HUES48 (cell line): ENCODE data around the gene XPNPEP3.
"Not testable (repeated sequence)": the region's sequence is repeated elsewhere in the genome, so short reads cannot be mapped to it uniquely, and the experiment has no call there.

Source experiments
- H3K27ac ChIP-seq: one replicate; pipeline ENCODE4 v1.7.0; 2013; ENCODE audit warnings: low read depth, low read length, inconsistent platforms
- H3K27me3 ChIP-seq: 2 replicates; pipeline ENCODE4 v1.6.1; 2013; ENCODE audit warnings: mild to moderate bottlenecking, low read length; ENCODE audit not compliant: control insufficient read depth, insufficient read depth
- H3K36me3 ChIP-seq: 2 replicates; pipeline ENCODE4 v1.6.1; 2013; ENCODE audit warnings: low read length; ENCODE audit not compliant: control insufficient read depth, insufficient read depth
- H3K4me1 ChIP-seq: 2 replicates; pipeline ENCODE4 v1.6.1; 2013; ENCODE audit warnings: mild to moderate bottlenecking, low read length; ENCODE audit not compliant: control insufficient read depth, insufficient read depth
- H3K4me3 ChIP-seq: 2 replicates; pipeline ENCODE4 v1.5.1; 2013; ENCODE audit warnings: mild to moderate bottlenecking, low read depth, low read length
- H3K9ac ChIP-seq: 2 replicates; pipeline ENCODE4 v1.6.1; 2013; ENCODE audit warnings: mild to moderate bottlenecking, low read depth, low read length, moderate library complexity
- H3K9me3 ChIP-seq: 2 replicates; pipeline ENCODE4 v1.6.1; 2013; ENCODE audit warnings: low read length; ENCODE audit not compliant: control insufficient read depth, insufficient read depth

XPNPEP3 gene

DNA sequence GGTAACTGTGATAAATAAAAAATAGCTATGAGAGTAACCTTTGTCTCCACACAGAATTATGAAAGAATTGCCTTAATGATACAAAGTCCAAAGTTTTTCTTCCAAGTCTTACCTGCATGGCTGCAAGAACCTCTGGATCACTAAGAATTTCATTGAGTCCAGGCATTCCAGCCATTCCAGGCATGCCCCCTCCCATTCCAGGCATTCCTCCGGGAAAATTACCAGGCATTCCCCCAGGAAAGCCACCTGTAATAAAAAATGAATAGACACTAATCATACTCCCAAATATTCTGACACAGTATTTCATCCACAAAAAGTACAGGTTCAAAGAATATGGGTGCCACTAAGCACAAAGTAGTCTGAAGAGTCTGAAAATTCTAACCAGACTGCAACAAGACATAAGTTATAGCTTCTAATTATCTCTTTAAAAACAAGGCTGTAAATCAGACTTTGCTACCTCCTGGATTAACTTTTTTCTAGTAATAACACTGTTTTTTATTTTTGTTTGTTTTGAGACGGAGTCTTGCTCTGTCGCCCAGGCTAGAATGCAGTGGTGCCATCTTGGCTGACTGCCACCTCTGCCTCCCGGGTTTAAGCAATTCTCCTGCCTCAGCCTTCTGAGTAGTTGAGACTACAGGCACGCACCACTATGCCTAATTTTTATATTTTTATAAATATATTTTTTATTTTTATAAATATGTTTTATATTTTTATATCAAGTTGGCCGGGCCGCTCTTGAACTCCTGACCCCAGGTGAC lies 29.8 kb upstream of the XPNPEP3 start:
- H3K27me3 ChIP-seq: no peaks in the 10 kb centered on the region

DNA sequence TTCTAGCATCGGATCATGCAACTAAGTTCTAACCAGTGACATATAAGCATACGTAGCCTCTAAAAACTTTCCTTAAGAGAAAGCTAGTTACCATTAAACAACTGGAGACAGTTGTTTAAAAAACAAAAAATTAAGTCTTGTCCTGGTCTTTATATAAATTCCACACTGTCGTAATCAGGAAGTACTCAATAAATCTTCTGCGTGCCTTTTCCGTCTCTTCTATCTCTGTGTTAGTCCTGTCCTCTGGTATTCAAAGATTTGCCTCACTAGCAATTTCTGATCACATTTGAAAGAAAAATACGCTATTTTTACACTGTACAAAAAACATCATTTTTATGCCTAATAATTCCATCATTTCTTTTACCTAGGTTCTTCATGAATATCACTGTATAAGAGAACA lies 27.8 kb upstream of the XPNPEP3 start:
- Histone ChIP-seq H3K9me3 (no peaks in the 10 kb centered on the region), H3K36me3 (peaks cover 87% of the 10 kb centered on the region), H3K9ac (no peak overlapping the region), H3K27me3 (no peaks in the 10 kb centered on the region), H3K4me1 (peaks cover 14% of the 10 kb centered on the region), H3K27ac (no peak overlapping the region), H3K4me3 (no peak overlapping the region)

More for the DNA sequence above, 29.8 kb upstream of the XPNPEP3 start:
- Histone ChIP-seq H3K4me3 (no peak overlapping the region; the same call in 1 of the 2 replicates), H3K4me1 (peaks cover 14% of the 10 kb centered on the region), H3K36me3 (peaks cover 89% of the 10 kb centered on the region), H3K9me3 (no peaks in the 10 kb centered on the region), H3K9ac (0 out of 2 replicates have a peak overlapping the region, but pooled peaks have one; percentile 10), H3K27ac (peak overlapping the region; percentile 49)

DNA sequence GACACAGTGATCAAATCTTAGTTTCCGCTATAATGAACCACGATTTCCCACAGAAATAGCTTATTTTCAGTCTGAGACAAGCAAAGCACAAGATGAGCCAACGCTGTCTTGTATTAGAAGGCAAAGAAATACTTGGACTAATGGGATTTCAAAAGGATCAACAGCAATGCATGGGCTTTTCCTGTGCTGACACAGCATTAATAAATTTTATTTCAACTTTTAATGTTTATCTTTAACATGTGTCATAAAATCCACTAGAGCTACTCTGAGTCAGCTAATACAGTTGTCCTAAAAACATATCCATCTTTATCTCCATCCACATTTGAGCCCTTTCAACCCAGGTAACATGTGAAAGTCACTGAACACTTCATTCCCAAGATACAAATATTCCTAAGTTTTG lies 22.3 kb upstream of the XPNPEP3 start:
- peaks cover 94% of the 10 kb centered on the region for H3K36me3 ChIP-seq
- no peaks in the 10 kb centered on the region for H3K27me3 ChIP-seq
- no peak overlapping the region for H3K27ac ChIP-seq
- H3K9me3 ChIP-seq: no peaks in the 10 kb centered on the region
- no peak overlapping the region for H3K4me3 ChIP-seq
- no peak overlapping the region for H3K9ac ChIP-seq
- no peaks in the 10 kb centered on the region for H3K4me1 ChIP-seq

- no peak overlapping the region for H3K9ac ChIP-seq
- H3K36me3 ChIP-seq: peaks cover 97% of the 10 kb centered on the region
- no peaks in the 10 kb centered on the region for H3K9me3 ChIP-seq
- H3K27me3 ChIP-seq: no peaks in the 10 kb centered on the region
- no peaks in the 10 kb centered on the region for H3K4me1 ChIP-seq
- H3K4me3 ChIP-seq: no peak overlapping the region
- H3K27ac ChIP-seq: no peak overlapping the region
Measured at GRCh38 chr22:40838486-40838885, 18.5 kb upstream of the XPNPEP3 start.

DNA sequence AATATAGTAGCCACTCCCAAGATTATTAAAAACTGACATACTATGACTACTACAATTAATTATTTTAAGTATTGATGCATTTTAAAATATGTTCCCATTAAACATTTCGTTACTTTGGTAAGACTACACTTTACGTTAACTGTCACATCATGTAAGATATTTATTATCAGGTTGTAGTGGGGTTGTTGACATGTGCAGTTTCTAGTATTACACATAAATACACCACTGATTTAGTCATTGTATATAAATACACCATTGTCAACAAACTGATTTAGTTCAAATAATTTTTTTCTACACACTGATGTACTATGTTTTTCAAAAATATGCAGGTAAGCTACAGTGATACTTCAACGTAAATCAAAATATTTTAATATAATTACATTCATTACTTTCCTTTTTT lies 12.0 kb upstream of the XPNPEP3 start:
- H3K9me3 ChIP-seq: no peaks in the 10 kb centered on the region
- H3K9ac ChIP-seq: no peak overlapping the region
- no peak overlapping the region for H3K4me3 ChIP-seq
- H3K27ac ChIP-seq: no peak overlapping the region
- H3K4me1 ChIP-seq: no peaks in the 10 kb centered on the region
- H3K36me3 ChIP-seq: peaks cover 99% of the 10 kb centered on the region
- no peaks in the 10 kb centered on the region for H3K27me3 ChIP-seq

GRCh38 chr22:40845816-40846215 lies 11.1 kb upstream of the XPNPEP3 start:
- not testable (repeated sequence) for H3K4me3 ChIP-seq
- peaks cover 99% of the 10 kb centered on the region for H3K36me3 ChIP-seq

DNA sequence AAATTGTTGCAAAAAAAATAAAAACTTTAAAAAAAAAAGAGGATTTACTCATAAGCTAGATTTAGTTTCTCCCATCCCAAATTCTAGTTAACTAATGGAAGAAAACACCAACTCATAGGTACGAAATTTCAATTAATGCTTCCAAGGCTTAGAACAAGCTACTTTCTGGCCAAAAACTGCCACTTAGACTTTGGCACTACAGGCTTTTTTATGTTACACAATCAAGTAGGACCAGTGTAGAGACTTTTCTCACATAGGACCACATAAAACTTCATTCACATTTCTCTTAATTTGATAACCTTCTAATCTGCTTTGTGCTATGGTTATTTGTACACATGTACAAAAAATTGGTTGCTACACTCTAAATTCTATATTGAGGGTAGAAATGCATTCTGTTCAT lies 3.6 kb upstream of the XPNPEP3 start:
- Histone ChIP-seq H3K27ac (no peak overlapping the region), H3K4me3 (peak overlapping the region; percentile 21; the same call in 1 of the 2 replicates), H3K4me1 (peaks cover 28% of the 10 kb centered on the region), H3K27me3 (no peaks in the 10 kb centered on the region), H3K9ac (0 out of 2 replicates have a peak overlapping the region, but pooled peaks have one; percentile 3), H3K36me3 (peaks cover 53% of the 10 kb centered on the region), H3K9me3 (no peaks in the 10 kb centered on the region)

More at GRCh38 chr22:40845816-40846215, 11.1 kb upstream of the XPNPEP3 start:
- not testable (repeated sequence) for H3K9me3 ChIP-seq, H3K4me1 ChIP-seq, H3K27me3 ChIP-seq, H3K9ac ChIP-seq, H3K27ac ChIP-seq

- Histone ChIP-seq H3K4me1 (peaks cover 28% of the 10 kb centered on the region), H3K36me3 (peaks cover 47% of the 10 kb centered on the region), H3K9me3 (no peaks in the 10 kb centered on the region), H3K27ac (no peak overlapping the region), H3K9ac (0 out of 2 replicates have a peak overlapping the region, but pooled peaks have one; percentile 4), H3K27me3 (no peaks in the 10 kb centered on the region), H3K4me3 (0 out of 2 replicates have a peak overlapping the region, but pooled peaks have one; percentile 21)
Measured at GRCh38 chr22:40853961-40854360, 3.0 kb upstream of the XPNPEP3 start.

DNA sequence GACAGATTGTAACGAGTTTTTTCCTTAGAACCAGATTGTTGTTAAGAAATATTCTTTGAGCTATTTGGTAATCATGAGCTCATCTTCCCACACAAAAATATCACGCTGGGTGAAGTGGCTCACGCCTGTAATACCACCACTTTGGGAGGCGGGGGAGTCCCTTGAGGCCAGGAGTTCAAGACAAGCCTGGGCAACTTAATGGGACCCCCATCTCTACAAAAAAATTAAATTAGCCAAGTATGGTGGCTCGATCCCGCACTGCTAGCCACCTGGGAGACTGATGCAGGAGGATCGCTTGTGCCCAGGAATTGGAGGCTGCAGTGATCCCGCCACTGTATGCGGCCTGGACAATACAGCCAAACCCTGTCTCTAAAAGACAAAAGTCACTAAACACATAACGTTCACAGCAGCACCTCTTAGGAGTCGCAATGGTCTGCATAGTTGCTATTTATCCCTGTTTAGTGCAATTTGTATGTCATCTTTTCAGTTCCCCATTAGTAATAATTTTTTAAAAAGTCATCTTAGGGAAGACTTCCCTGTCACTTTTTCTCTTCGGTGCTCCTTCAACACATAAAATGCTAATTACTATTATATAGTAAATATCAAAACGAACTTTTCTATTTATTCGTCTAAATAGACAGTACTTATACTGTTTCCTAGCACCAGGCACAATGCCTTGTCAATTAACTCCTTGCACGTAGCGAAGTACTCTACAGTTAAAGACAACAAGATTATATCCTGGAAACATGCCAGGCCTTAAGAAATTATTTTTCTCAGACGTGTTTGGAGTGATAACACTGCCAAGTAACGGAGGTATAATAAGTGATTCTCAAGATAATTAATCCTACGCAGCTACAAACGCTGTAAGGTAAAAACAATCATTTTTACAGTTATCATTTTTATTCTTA lies 1.6 kb upstream of the XPNPEP3 start:
- H3K36me3 ChIP-seq: peaks cover 34% of the 10 kb centered on the region
- peak overlapping the region; percentile 91 for H3K4me3 ChIP-seq
- peaks cover 28% of the 10 kb centered on the region for H3K4me1 ChIP-seq
- no peaks in the 10 kb centered on the region for H3K27me3 ChIP-seq
- no peaks in the 10 kb centered on the region for H3K9me3 ChIP-seq
- H3K27ac ChIP-seq: peak overlapping the region; percentile 97
- H3K9ac ChIP-seq: peak overlapping the region; percentile 91

GRCh38 chr22:40855979-40856512 lies 902 bp upstream of the XPNPEP3 start:
- Histone ChIP-seq H3K4me1 (peaks cover 28% of the 10 kb centered on the region), H3K27ac (peak overlapping the region; percentile 97), H3K9me3 (no peaks in the 10 kb centered on the region), H3K9ac (peak overlapping the region; percentile 91), H3K27me3 (no peaks in the 10 kb centered on the region), H3K36me3 (peaks cover 29% of the 10 kb centered on the region), H3K4me3 (peak overlapping the region; percentile 91)
